ENCODE measurements around the gene PPIL1.

Gene PPIL1

DNA sequence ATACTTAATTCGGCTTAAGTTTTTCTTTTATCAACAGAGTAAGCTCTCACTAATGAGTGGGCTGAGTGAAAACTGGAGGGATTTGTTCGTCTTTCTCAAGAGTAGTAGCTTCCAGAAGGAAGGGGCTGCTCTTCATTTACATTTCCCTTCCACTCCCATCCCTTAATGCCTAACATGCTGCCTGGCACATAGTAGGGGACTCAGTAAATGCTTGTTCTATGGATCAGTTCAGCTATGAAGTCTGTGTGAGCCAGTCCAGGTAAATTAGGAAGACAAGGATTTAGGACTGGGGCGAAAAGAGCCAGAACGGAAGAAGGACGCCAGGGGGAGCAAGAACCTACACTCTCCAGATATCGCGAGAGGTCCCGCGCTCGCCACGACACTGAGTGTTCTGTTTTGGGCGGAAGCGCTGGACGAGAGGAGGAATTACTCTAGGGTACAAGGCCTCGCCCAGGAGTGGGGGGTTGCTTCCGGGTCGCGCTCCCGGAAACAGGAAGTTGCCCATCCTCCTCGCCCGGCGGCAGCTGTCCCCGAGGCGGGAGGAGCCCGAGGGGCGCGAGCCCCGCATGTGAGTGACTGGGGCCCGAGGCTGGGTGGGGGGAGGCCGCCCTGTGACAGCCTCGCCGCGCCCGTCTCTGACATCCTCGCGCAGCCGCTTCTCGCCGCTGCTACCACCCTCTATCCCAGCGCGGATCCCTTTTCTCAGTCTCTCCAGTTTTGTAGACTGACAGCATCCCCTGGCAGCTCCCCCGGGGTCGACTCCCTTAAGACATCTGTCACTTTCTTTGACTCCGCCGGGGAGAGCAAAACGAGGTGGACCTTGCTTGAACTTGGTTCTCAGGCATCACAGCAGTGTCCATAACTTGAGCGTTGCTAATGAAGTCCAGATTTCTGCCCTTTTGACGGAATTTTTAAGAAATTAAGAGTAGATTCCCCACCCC lies 11.1 kb upstream of the PPIL1 start, which contains the start of gene C6orf89:
Gene C6orf89, plus strand, starts transcription at position 492 of the 941 bp plus-strand sequence. CDS start 13,493 bp downstream, outside the sequence.
- H3K4me2 ChIP-seq (ENCODE audit: insufficient read depth, low read length, poor library complexity, severe bottlenecking): peak within 1 kb of the TSS; percentile 81
- no peak within 1 kb of the TSS for H2BK15ac ChIP-seq (ENCODE audit: low read length)
- H3K36me3 ChIP-seq (replicated peaks in 1 of 2; ENCODE audit: control insufficient read depth in 2 of 2, insufficient read depth in 2 of 2, low read length in 2 of 2): no peaks in the 10 kb centered on the region
- H2AFZ ChIP-seq (ENCODE audit: low read length): peak within 1 kb of the TSS; percentile 84
- H3K27ac ChIP-seq (replicated peaks; ENCODE audit: low read length): no peak within 1 kb of the TSS
- no peak within 1 kb of the TSS for H2BK120ac ChIP-seq (ENCODE audit: low read depth, low read length)
- no peak within 1 kb of the TSS for H3K18ac ChIP-seq (ENCODE audit: low read length)
- peaks cover 1 to 3% of the 10 kb centered on the region in 2 donors for H3K9me3 ChIP-seq (replicated peaks in 1 of 2; ENCODE audit: control insufficient read depth in 2 of 2, insufficient read depth in 1 of 2, low read depth in 1 of 2, low read length in 2 of 2)
- H3K14ac ChIP-seq (ENCODE audit: low read length): no peak within 1 kb of the TSS
- no peak within 1 kb of the TSS for H2AK5ac ChIP-seq (ENCODE audit: low read depth, low read length)
- no peak within 1 kb of the TSS for H2BK12ac ChIP-seq (ENCODE audit: low read length)
- peak; percentile 97 for DNase-seq (ENCODE audit: low spot score)
- H3K9ac ChIP-seq (ENCODE audit: low read depth, low read length, poor library complexity): peak within 1 kb of the TSS; percentile 76
- H3K4me1 ChIP-seq (ENCODE audit: control insufficient read depth in 2 of 2, insufficient read depth in 1 of 2, low read depth in 1 of 2, low read length in 2 of 2): peaks cover 4 to 5% of the 10 kb centered on the region in 2 donors
- H3K4me3 ChIP-seq (ENCODE audit: low read length in 2 of 2): peak within 1 kb of the TSS; percentile 79 to 96
- H3K79me1 ChIP-seq (ENCODE audit: low read depth, low read length): no peaks in the 10 kb centered on the region
- H2BK5ac ChIP-seq (ENCODE audit: low read length): no peak within 1 kb of the TSS
- H4K91ac ChIP-seq (ENCODE audit: low read depth, low read length, poor library complexity): no peak within 1 kb of the TSS
- no CpG with 5 or more reads among the region's 48 CpGs for WGBS, 2 donors (ENCODE audit: extremely low coverage in 2 of 2, insufficient read length in 2 of 2, insufficient replicate concordance in 1 of 2)
- H3K23ac ChIP-seq (ENCODE audit: low read depth, low read length, poor library complexity): peak within 1 kb of the TSS; percentile 81
- H4K8ac ChIP-seq (ENCODE audit: low read depth, low read length): no peak within 1 kb of the TSS
- H3K27me3 ChIP-seq (ENCODE audit: control insufficient read depth in 3 of 3, insufficient read depth in 3 of 3, low read depth in 1 of 3, low read length in 3 of 3): no peaks in the 10 kb centered on the region
- no peak within 1 kb of the TSS for H3K4ac ChIP-seq (ENCODE audit: low read length)

DNA sequence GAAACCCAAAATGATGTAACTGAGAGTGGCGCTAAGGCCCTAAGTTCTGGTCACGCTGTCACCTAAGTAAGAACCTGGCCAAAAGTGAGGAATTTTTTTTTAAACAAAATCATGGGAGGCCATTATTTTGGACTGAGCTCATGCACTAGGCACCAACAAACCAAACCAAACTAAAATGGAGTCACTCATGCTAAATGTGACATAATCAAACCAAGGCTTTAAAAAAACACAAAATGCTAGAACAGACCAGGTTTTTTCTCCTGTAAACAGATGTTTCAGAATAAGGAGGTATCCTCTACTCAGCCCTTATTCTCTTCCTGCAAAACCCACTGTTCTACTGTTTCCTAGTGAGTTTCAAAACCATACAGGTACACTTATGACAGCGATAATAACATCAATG lies 10.0 kb upstream of the PPIL1 start:
- Histone ChIP-seq H3K27me3 (ENCODE audit: control insufficient read depth in 3 of 3, insufficient read depth in 3 of 3, low read depth in 1 of 3, low read length in 3 of 3) (no peaks in the 10 kb centered on the region), H3K23ac (ENCODE audit: low read depth, low read length, poor library complexity) (no peak overlapping the region), H4K8ac (ENCODE audit: low read depth, low read length) (no peak overlapping the region), H3K27ac (replicated peaks; ENCODE audit: low read length) (no peak overlapping the region), H2BK15ac (ENCODE audit: low read length) (no peak overlapping the region), H2BK12ac (ENCODE audit: low read length) (no peak overlapping the region), H2BK120ac (ENCODE audit: low read depth, low read length) (no peak overlapping the region), H3K4me2 (ENCODE audit: insufficient read depth, low read length, poor library complexity, severe bottlenecking) (no peak overlapping the region), H3K36me3 (replicated peaks in 1 of 2; ENCODE audit: control insufficient read depth in 2 of 2, insufficient read depth in 2 of 2, low read length in 2 of 2) (no peaks in the 10 kb centered on the region), H3K4me3 (ENCODE audit: low read length in 2 of 2) (no peak overlapping the region), H3K4ac (ENCODE audit: low read length) (no peak overlapping the region), H3K9me3 (replicated peaks in 1 of 2; ENCODE audit: control insufficient read depth in 2 of 2, insufficient read depth in 1 of 2, low read depth in 1 of 2, low read length in 2 of 2) (peaks cover 1 to 4% of the 10 kb centered on the region in 2 donors), H2BK5ac (ENCODE audit: low read length) (no peak overlapping the region), H3K9ac (ENCODE audit: low read depth, low read length, poor library complexity) (no peak overlapping the region), H2AFZ (ENCODE audit: low read length) (no peak overlapping the region), H3K14ac (ENCODE audit: low read length) (no peak overlapping the region), H2AK5ac (ENCODE audit: low read depth, low read length) (no peak overlapping the region), H3K4me1 (ENCODE audit: control insufficient read depth in 2 of 2, insufficient read depth in 1 of 2, low read depth in 1 of 2, low read length in 2 of 2) (peaks cover 4 to 5% of the 10 kb centered on the region in 2 donors), H4K91ac (ENCODE audit: low read depth, low read length, poor library complexity) (no peak overlapping the region), H3K79me1 (ENCODE audit: low read depth, low read length) (no peaks in the 10 kb centered on the region), H3K18ac (ENCODE audit: low read length) (no peak overlapping the region)
- DNase-seq (ENCODE audit: low spot score): no peak
- WGBS, 2 donors (ENCODE audit: extremely low coverage in 2 of 2, insufficient read length in 2 of 2, insufficient replicate concordance in 1 of 2): no CpG with 5 or more reads among the region's 3 CpGs

DNA sequence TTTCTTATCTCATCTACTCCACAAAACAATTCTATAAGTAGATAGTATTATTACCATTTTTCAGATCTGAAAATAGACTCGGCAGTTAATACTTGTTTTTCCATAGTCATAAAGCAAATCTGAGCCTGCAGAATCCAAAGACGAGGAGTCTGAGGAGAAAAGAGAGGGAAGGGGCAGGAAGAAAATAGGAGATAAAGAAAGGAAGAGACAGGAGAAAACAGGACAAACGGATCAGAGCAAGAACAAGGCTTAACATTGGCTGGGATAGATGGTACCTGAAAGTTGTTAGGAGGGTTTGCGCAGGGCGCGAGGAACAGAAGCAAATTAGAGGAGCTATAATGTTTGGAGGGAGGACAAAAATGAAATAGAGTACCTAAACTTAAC lies 639 bp upstream of the PPIL1 start:
- no peak overlapping the region for H3K4me2 ChIP-seq (ENCODE audit: insufficient read depth, low read length, poor library complexity, severe bottlenecking)
- H4K8ac ChIP-seq (ENCODE audit: low read depth, low read length): no peak overlapping the region
- H3K27ac ChIP-seq (replicated peaks; ENCODE audit: low read length): peak overlapping the region; percentile 98
- no peak for DNase-seq (ENCODE audit: low spot score)
- WGBS, 2 donors (ENCODE audit: extremely low coverage in 2 of 2, insufficient read length in 2 of 2, insufficient replicate concordance in 1 of 2): no CpG with 5 or more reads among the region's 6 CpGs
- H3K18ac ChIP-seq (ENCODE audit: low read length): no peak overlapping the region
- no peak overlapping the region for H2BK15ac ChIP-seq (ENCODE audit: low read length)
- no peak overlapping the region for H2BK5ac ChIP-seq (ENCODE audit: low read length)
- H3K36me3 ChIP-seq (replicated peaks in 1 of 2; ENCODE audit: control insufficient read depth in 2 of 2, insufficient read depth in 2 of 2, low read length in 2 of 2): peaks cover 6 to 35% of the 10 kb centered on the region in 2 donors
- no peak overlapping the region for H3K23ac ChIP-seq (ENCODE audit: low read depth, low read length, poor library complexity)
- no peak overlapping the region for H3K9ac ChIP-seq (ENCODE audit: low read depth, low read length, poor library complexity)
- no peaks in the 10 kb centered on the region for H3K9me3 ChIP-seq (replicated peaks in 1 of 2; ENCODE audit: control insufficient read depth in 2 of 2, insufficient read depth in 1 of 2, low read depth in 1 of 2, low read length in 2 of 2)
- peak overlapping the region; percentile 95 for H2AFZ ChIP-seq (ENCODE audit: low read length)
- no peak overlapping the region for H2BK12ac ChIP-seq (ENCODE audit: low read length)
- H4K91ac ChIP-seq (ENCODE audit: low read depth, low read length, poor library complexity): no peak overlapping the region
- H2AK5ac ChIP-seq (ENCODE audit: low read depth, low read length): no peak overlapping the region
- peak overlapping the region; percentile 56 to 98 for H3K4me3 ChIP-seq (ENCODE audit: low read length in 2 of 2)
- no peak overlapping the region for H2BK120ac ChIP-seq (ENCODE audit: low read depth, low read length)
- H3K4me1 ChIP-seq (ENCODE audit: control insufficient read depth in 2 of 2, insufficient read depth in 1 of 2, low read depth in 1 of 2, low read length in 2 of 2): peaks cover 2 to 11% of the 10 kb centered on the region in 2 donors
- H3K14ac ChIP-seq (ENCODE audit: low read length): no peak overlapping the region
- peaks cover 5% of the 10 kb centered on the region for H3K79me1 ChIP-seq (ENCODE audit: low read depth, low read length)
- H3K27me3 ChIP-seq (ENCODE audit: control insufficient read depth in 3 of 3, insufficient read depth in 3 of 3, low read depth in 1 of 3, low read length in 3 of 3): peaks cover 0 to 4% (median 0%) of the 10 kb centered on the region in 3 experiments
- H3K4ac ChIP-seq (ENCODE audit: low read length): no peak overlapping the region
